ENCODE measurements around the gene PRRG4. TPM values are rescaled to one million over a fixed set of nuclear protein-coding genes. Genes with fewer than 3 reads are reported as not detected.

PRRG4 gene
- total and polyA plus RNA-seq, 2 donors (not counting 3 experiments of a cell fraction or from before 2014, with no cell fraction given) = 0.09 TPM; not detected in 1

DNA sequence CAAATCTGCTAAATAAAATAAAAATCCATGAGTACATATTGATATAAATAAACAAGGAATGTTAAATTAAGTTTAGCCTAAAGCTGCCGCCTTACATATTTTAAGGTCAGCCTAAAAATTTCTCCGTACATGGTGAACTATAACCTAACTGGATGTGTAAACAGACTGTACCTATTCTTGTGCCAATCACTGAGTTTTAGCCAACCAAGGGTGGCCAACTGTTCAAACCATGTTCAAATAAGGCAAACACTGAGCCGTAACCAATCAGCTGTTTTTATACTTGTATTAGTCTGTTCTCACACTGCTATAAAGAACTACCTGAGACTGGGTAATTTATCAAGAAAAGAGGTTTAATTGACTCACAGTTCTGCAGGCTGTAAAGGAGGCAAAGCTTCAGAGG lies 54.3 kb downstream of the PRRG4 start:
- DNase-seq (ENCODE audit: low read depth, low spot score) = no peak
- no TSS peak for BruUV-seq (replicated peaks)
- CTCF ChIA-PET = interaction anchor here (2.4 kb wide), 1 partner anchor 181 kb away, joined by 10 read pairs; no protein-coding TSS in a partner anchor

More for the DNA sequence above, 54.3 kb downstream of the PRRG4 start:
- no peak overlapping the region for H3K9ac ChIP-seq (replicated peaks; ENCODE audit: extremely low read depth, insufficient read depth, low read length)
- no peak overlapping the region for H3K4me3 ChIP-seq (replicated peaks in 1 of 3; ENCODE audit: insufficient read depth in 1 of 3, low read depth in 1 of 3, low read length in 3 of 3)
- no peaks in the 10 kb centered on the region for H3K9me1 ChIP-seq (replicated peaks; ENCODE audit: control insufficient read depth, extremely low read depth, insufficient read depth, low read length)
- no peak overlapping the region for H2AFZ ChIP-seq (ENCODE audit: low read depth, low read length)
- no peak for FAIRE-seq
- dilution Hi-C loops (cut with MboI; ENCODE audit: extremely low pct_ligation_motif_present, low sequenced_read_pairs) = no loop called here
- no peaks in the 10 kb centered on the region for H3K4me1 ChIP-seq (ENCODE audit: control insufficient read depth, extremely low read depth, insufficient read depth, low read length)
- POLR2A ChIA-PET = no interaction called here
- intact Hi-C loops (cut with micrococcal nuclease) = loop anchor here (2.0 kb wide), 1 partner anchor 181 kb away; no protein-coding TSS in a partner anchor
- no peaks in the 10 kb centered on the region for H4K20me1 ChIP-seq (replicated peaks; ENCODE audit: control insufficient read depth, extremely low read depth, insufficient read depth, low read length)
- H3K27ac ChIP-seq (ENCODE audit: insufficient read depth, low read depth, low read length) = no peak overlapping the region
- no peak overlapping the region for H3K4me2 ChIP-seq (ENCODE audit: insufficient read depth, low read length)
- no peaks in the 10 kb centered on the region for H3K9me3 ChIP-seq (replicated peaks; ENCODE audit: control insufficient read depth, insufficient read depth, low read length)
- TF ChIP-seq FOS (IDR thresholded peaks at IDR 0.05; ENCODE audit: borderline replicate concordance, insufficient read depth, low read length) (no peak), POLR2A (IDR thresholded peaks at IDR 0.05; ENCODE audit: low read depth, low read length) (no peak), MYC (IDR thresholded peaks at IDR 0.05; ENCODE audit: low read depth, low read length) (no peak), EZH2 (IDR thresholded peaks at IDR 0.05; ENCODE audit: borderline replicate concordance, low read depth, low read length, severe bottlenecking) (no peak), CTCF (IDR thresholded peaks at IDR 0.05; ENCODE audit: extremely low read depth in 1 of 2, insufficient read depth in 1 of 2, low read depth in 1 of 2, low read length in 2 of 2) (no peak), JUN (IDR thresholded peaks at IDR 0.05; ENCODE audit: borderline replicate concordance, insufficient read depth, insufficient read length, low read depth) (no peak), POLR2AphosphoS5 (IDR thresholded peaks at IDR 0.05; ENCODE audit: insufficient read depth, low read depth, low read length) (no peak), MAX (IDR thresholded peaks at IDR 0.05; ENCODE audit: insufficient read depth, insufficient read length) (no peak), GATA2 (IDR thresholded peaks at IDR 0.05; ENCODE audit: insufficient read depth, insufficient read length, low read depth, low read length) (no peak)
- H3K27me3 ChIP-seq (ENCODE audit: control insufficient read depth in 2 of 2, insufficient read depth in 2 of 2, low read length in 2 of 2) = peaks cover 5 to 10% of the 10 kb centered on the region in 2 experiments
- H3K79me2 ChIP-seq (ENCODE audit: control insufficient read depth, insufficient read depth, low read length) = no peaks in the 10 kb centered on the region
- no peaks in the 10 kb centered on the region for H3K36me3 ChIP-seq (ENCODE audit: control insufficient read depth in 2 of 2, extremely low read depth in 1 of 2, insufficient read depth in 2 of 2, low read length in 2 of 2)
